ENCODE results near the gene LPIN2.

The LPIN2 gene

GRCh38 chr18:2997429-2997828 lies 15.5 kb downstream of the LPIN2 start:
- TF ChIP-seq Cebpa-rat (IDR thresholded peaks at IDR 0.05): no peak
- no peak overlapping the region for H3K4me3 ChIP-seq
- peak overlapping the region; percentile 27 for H3K4me2 ChIP-seq
- H3K9ac ChIP-seq: no peak overlapping the region; the same call in 1 of the 2 replicates
- H3K27me3 ChIP-seq: no peaks in the 10 kb centered on the region
- H3K27ac ChIP-seq: no peak overlapping the region
- peaks cover 41% of the 10 kb centered on the region for H3K4me1 ChIP-seq
- peaks cover 54% of the 10 kb centered on the region for H4K20me1 ChIP-seq
- peaks cover 27% of the 10 kb centered on the region for H3K36me3 ChIP-seq
- H3K9me3 ChIP-seq: peaks cover 2% of the 10 kb centered on the region

- no peak overlapping the region for H3K27ac ChIP-seq
Measured at GRCh38 chr18:2994603-2995432, 18.1 kb downstream of the LPIN2 start.

DNA sequence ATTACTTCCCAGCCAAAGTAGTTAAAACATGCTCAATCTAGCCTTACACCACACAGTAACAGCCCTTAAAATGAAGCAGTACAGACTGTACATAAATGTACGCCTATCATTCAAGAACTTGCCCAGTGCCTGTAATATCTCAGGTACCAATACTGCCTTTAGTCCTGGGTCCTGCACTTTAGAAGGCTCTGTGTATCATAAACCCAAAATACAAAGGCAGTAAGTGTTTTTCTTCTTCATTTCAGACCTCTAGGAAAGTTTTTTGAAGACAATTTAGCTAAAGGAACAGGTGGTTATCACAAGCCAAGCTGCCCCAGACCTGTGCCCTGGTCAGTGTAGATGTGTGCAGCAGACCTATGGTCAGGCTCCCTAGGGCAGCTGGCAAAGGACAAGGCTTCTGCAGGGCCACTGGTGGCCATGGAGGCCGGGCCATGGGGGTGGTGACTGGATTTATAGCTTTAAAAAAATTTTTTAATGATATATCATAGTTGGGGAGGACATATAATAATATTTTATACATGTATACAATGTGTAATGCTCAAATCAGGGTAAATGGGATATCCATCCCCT lies 18.8 kb downstream of the LPIN2 start:
- H3K9me3 ChIP-seq: peaks cover 33% of the 10 kb centered on the region
- H3K4me2 ChIP-seq: 0 out of 2 replicates have a peak overlapping the region, but pooled peaks have one; percentile 1
- TF ChIP-seq Cebpa-rat (IDR thresholded peaks at IDR 0.05): no peak
- peaks cover 37% of the 10 kb centered on the region for H4K20me1 ChIP-seq
- H3K36me3 ChIP-seq: peaks cover 29% of the 10 kb centered on the region
- H3K4me3 ChIP-seq: no peak overlapping the region
- H3K27ac ChIP-seq: no peak overlapping the region
- H3K27me3 ChIP-seq: no peaks in the 10 kb centered on the region
- peaks cover 32% of the 10 kb centered on the region for H3K4me1 ChIP-seq
- H3K9ac ChIP-seq: no peak overlapping the region

More at GRCh38 chr18:2994603-2995432, 18.1 kb downstream of the LPIN2 start:
- Histone ChIP-seq H3K4me2 (peak overlapping the region; percentile 44), H3K4me3 (no peak overlapping the region), H3K4me1 (peaks cover 39% of the 10 kb centered on the region), H4K20me1 (peaks cover 37% of the 10 kb centered on the region), H3K9me3 (peaks cover 26% of the 10 kb centered on the region), H3K9ac (no peak overlapping the region), H3K36me3 (peaks cover 29% of the 10 kb centered on the region), H3K27me3 (no peaks in the 10 kb centered on the region)
- no peak for TF ChIP-seq Cebpa-rat (IDR thresholded peaks at IDR 0.05)

- Histone ChIP-seq H3K9me3 (peaks cover 33% of the 10 kb centered on the region), H3K9ac (no peak overlapping the region), H3K4me1 (peaks cover 24% of the 10 kb centered on the region), H3K27ac (no peak overlapping the region), H3K4me2 (0 out of 2 replicates have a peak overlapping the region, but pooled peaks have one; percentile 1), H3K36me3 (peaks cover 29% of the 10 kb centered on the region), H3K27me3 (no peaks in the 10 kb centered on the region), H4K20me1 (peaks cover 33% of the 10 kb centered on the region), H3K4me3 (no peak overlapping the region)
- TF ChIP-seq Cebpa-rat (IDR thresholded peaks at IDR 0.05): no peak
Measured at GRCh38 chr18:2992995-2993877, 19.7 kb downstream of the LPIN2 start.

DNA sequence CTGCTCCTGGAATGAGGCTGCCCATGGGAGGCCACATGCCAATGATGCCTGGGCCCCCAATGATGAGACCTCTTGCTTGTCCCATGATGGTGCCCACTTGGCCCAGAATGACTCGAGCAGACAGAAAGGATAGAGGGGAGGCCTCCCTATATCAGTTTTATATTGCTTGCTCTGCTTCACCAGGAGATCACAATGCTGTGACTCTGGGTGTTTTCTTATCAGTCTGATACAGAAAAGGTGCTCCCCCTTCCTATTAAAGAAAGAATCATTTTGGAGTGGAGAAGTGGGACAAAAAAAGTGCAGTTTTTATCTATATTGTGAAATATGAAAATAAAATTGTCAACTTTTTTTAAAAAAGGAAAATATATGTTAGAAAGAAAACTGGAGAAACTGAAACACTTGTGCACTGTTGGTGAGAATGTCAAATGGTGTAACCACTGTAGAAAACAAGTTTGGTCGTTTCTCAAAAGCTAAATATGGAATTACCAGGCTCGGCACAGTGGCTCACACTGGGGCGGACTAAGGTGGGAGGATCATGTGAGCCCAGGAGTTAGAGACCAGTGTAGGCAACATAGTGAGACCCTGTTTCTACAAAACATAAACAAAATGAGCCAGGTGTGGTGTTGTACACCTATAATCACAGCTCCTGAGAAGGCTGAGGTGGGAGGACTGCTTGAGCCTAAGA lies 21.8 kb downstream of the LPIN2 start:
- no peak for TF ChIP-seq Cebpa-rat (IDR thresholded peaks at IDR 0.05)
- peaks cover 38% of the 10 kb centered on the region for H3K36me3 ChIP-seq
- H3K27me3 ChIP-seq: no peaks in the 10 kb centered on the region
- H3K4me3 ChIP-seq: no peak overlapping the region
- peaks cover 32% of the 10 kb centered on the region for H4K20me1 ChIP-seq
- no peak overlapping the region for H3K9ac ChIP-seq
- H3K4me2 ChIP-seq: no peak overlapping the region
- H3K9me3 ChIP-seq: peaks cover 33% of the 10 kb centered on the region
- H3K4me1 ChIP-seq: peaks cover 10% of the 10 kb centered on the region; the same call in 1 of the 2 replicates
- H3K27ac ChIP-seq: no peak overlapping the region

GRCh38 chr18:2987876-2988790 lies 24.8 kb downstream of the LPIN2 start:
- Histone ChIP-seq H3K9ac (no peak overlapping the region), H3K4me1 (peaks cover 12% of the 10 kb centered on the region), H3K9me3 (peaks cover 33% of the 10 kb centered on the region), H3K36me3 (peaks cover 31% of the 10 kb centered on the region), H3K4me3 (no peak overlapping the region), H3K27ac (no peak overlapping the region), H4K20me1 (peaks cover 26% of the 10 kb centered on the region; the same call in 1 of the 2 replicates), H3K4me2 (no peak overlapping the region), H3K27me3 (no peaks in the 10 kb centered on the region)
- no peak for TF ChIP-seq Cebpa-rat (IDR thresholded peaks at IDR 0.05)

DNA sequence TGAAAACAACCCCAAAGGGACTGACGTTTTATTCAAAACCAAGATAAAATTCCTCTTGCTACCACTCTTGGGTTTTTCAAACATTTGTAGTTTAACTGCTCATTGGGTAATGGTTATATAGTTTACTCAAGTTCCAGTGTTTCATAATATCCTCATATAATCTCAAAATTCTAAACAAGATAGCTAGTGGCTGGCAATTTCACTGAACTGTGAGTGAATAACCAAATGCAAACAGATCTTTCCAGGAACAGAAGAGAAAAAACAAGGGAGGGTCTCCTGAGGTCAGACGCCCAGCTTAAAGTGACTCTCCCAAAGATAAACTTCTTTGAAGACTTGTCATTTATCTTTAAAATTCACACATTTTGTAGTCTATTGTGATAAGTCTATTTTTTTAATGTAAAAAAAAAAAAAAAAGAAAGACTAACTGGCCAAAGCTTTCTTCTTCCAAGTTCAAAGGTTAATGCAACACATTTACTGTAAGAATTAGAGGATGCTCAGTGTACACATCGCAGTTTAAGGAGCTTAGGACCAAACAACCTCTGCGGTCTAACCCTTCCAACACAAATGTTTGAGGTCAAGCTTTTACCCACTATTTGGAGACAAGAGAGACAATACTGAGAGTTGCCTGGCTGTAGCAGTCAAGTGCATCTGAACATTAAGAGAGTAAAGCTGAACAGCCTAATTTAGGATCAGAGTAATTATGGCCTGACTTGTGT lies 26.6 kb downstream of the LPIN2 start:
- Histone ChIP-seq H3K4me2 (no peak overlapping the region), H3K4me3 (no peak overlapping the region), H4K20me1 (peaks cover 26% of the 10 kb centered on the region; the same call in 1 of the 2 replicates), H3K9me3 (peaks cover 20% of the 10 kb centered on the region), H3K4me1 (peaks cover 28% of the 10 kb centered on the region), H3K27me3 (no peaks in the 10 kb centered on the region), H3K36me3 (peaks cover 19% of the 10 kb centered on the region), H3K27ac (no peak overlapping the region), H3K9ac (0 out of 2 replicates have a peak overlapping the region, but pooled peaks have one; percentile 16)
- TF ChIP-seq Cebpa-rat (IDR thresholded peaks at IDR 0.05): no peak

- Histone ChIP-seq H3K9ac (no peak overlapping the region), H3K36me3 (peaks cover 13% of the 10 kb centered on the region), H3K9me3 (peaks cover 14% of the 10 kb centered on the region), H3K4me3 (no peak overlapping the region), H3K27me3 (no peaks in the 10 kb centered on the region), H3K27ac (no peak overlapping the region), H4K20me1 (peaks cover 26% of the 10 kb centered on the region; the same call in 1 of the 2 replicates), H3K4me2 (no peak overlapping the region), H3K4me1 (peaks cover 34% of the 10 kb centered on the region)
- no peak for TF ChIP-seq Cebpa-rat (IDR thresholded peaks at IDR 0.05)
Measured at GRCh38 chr18:2985628-2986027, 27.3 kb downstream of the LPIN2 start.
